Neuronal stem cell (in vitro differentiated cells): ENCODE measurements around the gene TDO2.

Experiments
- DNase-seq: peaks from one replicate; pipeline ENCODE4 v3.0.0-alpha.2; 2013; ENCODE audit warnings: low spot score
- H2AFZ ChIP-seq: one replicate; pipeline ENCODE4 v1.6.1; 2013; ENCODE audit warnings: mild to moderate bottlenecking, low read length, inconsistent platforms
- H2AK5ac ChIP-seq: 2 replicates; pipeline ENCODE4 v1.6.1; 2013; ENCODE audit warnings: low read depth, mild to moderate bottlenecking, inconsistent platforms, low read length, moderate library complexity, mixed read lengths
- H2BK120ac ChIP-seq: 2 replicates; pipeline ENCODE4 v1.6.1; 2013; ENCODE audit warnings: low read depth, mild to moderate bottlenecking, inconsistent platforms, low read length, moderate library complexity, mixed read lengths
- H2BK12ac ChIP-seq: one replicate; pipeline ENCODE4 v1.6.1; 2013; ENCODE audit warnings: low read length, inconsistent platforms
- H2BK15ac ChIP-seq: 2 replicates; pipeline ENCODE4 v1.6.1; 2013; ENCODE audit warnings: mild to moderate bottlenecking, low read length, inconsistent platforms, mixed read lengths
- H2BK5ac ChIP-seq: one replicate; pipeline ENCODE4 v1.6.1; 2013; ENCODE audit warnings: inconsistent platforms, mild to moderate bottlenecking, low read length, moderate library complexity
- H3K14ac ChIP-seq: one replicate; pipeline ENCODE4 v1.6.1; 2013; ENCODE audit warnings: low read length, inconsistent platforms
- H3K18ac ChIP-seq: 2 replicates; pipeline ENCODE4 v1.6.1; 2013; ENCODE audit warnings: low read length, inconsistent platforms
- H3K23ac ChIP-seq: 2 replicates; pipeline ENCODE4 v1.6.1; 2013; ENCODE audit warnings: low read depth, mild to moderate bottlenecking, mixed read lengths, low read length, inconsistent platforms; ENCODE audit not compliant: poor library complexity
- H3K27ac ChIP-seq: replicated peaks from 3 replicates; pipeline ENCODE4 v1.5.1; 2013; ENCODE audit warnings: low read length, inconsistent platforms
- H3K27me3 ChIP-seq, 3 experiments: 2 replicates each; pipeline ENCODE4 v1.6.1; 2013; ENCODE audit warnings: low read length in 3 of 3, mild to moderate bottlenecking in 2 of 3, inconsistent platforms in 1 of 3, low read depth in 1 of 3, mixed read lengths in 1 of 3, moderate library complexity in 1 of 3; ENCODE audit not compliant: control insufficient read depth in 3 of 3, insufficient read depth in 3 of 3
- H3K36me3 ChIP-seq, 2 donors: replicated peaks in 1 of 2; 2 replicates each; pipeline ENCODE4 v1.6.1; 2013; ENCODE audit warnings: low read length in 2 of 2; ENCODE audit not compliant: control insufficient read depth in 2 of 2, insufficient read depth in 2 of 2
- H3K4ac ChIP-seq: 2 replicates; pipeline ENCODE4 v1.6.1; 2013; ENCODE audit warnings: inconsistent platforms, mild to moderate bottlenecking, low read length, moderate library complexity
- H3K4me1 ChIP-seq, 2 donors: 1 replicate in 1 of 2; 2 replicates in 1 of 2; pipeline ENCODE4 v1.6.1; 2013; ENCODE audit warnings: low read length in 2 of 2, low read depth in 1 of 2; ENCODE audit not compliant: control insufficient read depth in 2 of 2, insufficient read depth in 1 of 2
- H3K4me2 ChIP-seq: one replicate; pipeline ENCODE4 v1.6.1; 2013; ENCODE audit warnings: mild to moderate bottlenecking, low read length, inconsistent platforms; ENCODE audit not compliant: insufficient read depth, poor library complexity, severe bottlenecking
- H3K4me3 ChIP-seq, 2 donors: 2 replicates each; pipeline ENCODE4 v1.5.1; 2013; ENCODE audit warnings: low read length in 2 of 2, mild to moderate bottlenecking in 2 of 2, inconsistent platforms in 1 of 2, moderate library complexity in 1 of 2
- H3K79me1 ChIP-seq: one replicate; pipeline ENCODE4 v1.6.1; 2013; ENCODE audit warnings: low read depth, mild to moderate bottlenecking, inconsistent platforms, low read length, moderate library complexity
- H3K9ac ChIP-seq: one replicate; pipeline ENCODE4 v1.6.1; 2013; ENCODE audit warnings: mild to moderate bottlenecking, low read depth, low read length, inconsistent platforms; ENCODE audit not compliant: poor library complexity
- H3K9me3 ChIP-seq, 2 donors: replicated peaks in 1 of 2; 2 replicates each; pipeline versions ENCODE3 to v1.6.1; 2013; ENCODE audit warnings: low read length in 2 of 2, mild to moderate bottlenecking in 2 of 2, inconsistent platforms in 1 of 2, low read depth in 1 of 2, mixed read lengths in 1 of 2, moderate library complexity in 1 of 2; ENCODE audit not compliant: control insufficient read depth in 2 of 2, insufficient read depth in 1 of 2
- H4K8ac ChIP-seq: one replicate; pipeline ENCODE4 v1.6.1; 2013; ENCODE audit warnings: low read depth, mild to moderate bottlenecking, inconsistent platforms, low read length, moderate library complexity
- H4K91ac ChIP-seq: one replicate; pipeline ENCODE4 v1.6.1; 2013; ENCODE audit warnings: low read length, low read depth, mild to moderate bottlenecking, inconsistent platforms; ENCODE audit not compliant: poor library complexity
- WGBS, 2 donors: extraction: QIAGEN DNeasy Blood & Tissue Kit; methylation state at CpG; one replicate each; pipeline ENCODE4 v1.1.7; 2013; ENCODE audit warnings: missing lambda C conversion rate in 2 of 2, mixed read lengths in 1 of 2; ENCODE audit not compliant: insufficient read length in 2 of 2, insufficient replicate concordance in 1 of 2; ENCODE audit errors: extremely low coverage in 2 of 2; 5-methylcytosine and 5-hydroxymethylcytosine counted together

TDO2 gene

GRCh38 chr4:155943605-155944291, 40.3 kb downstream of the TDO2 start:
- Histone ChIP-seq H3K4me2 (no peak overlapping the region), H2BK5ac (no peak overlapping the region), H3K23ac (no peak overlapping the region), H2BK12ac (no peak overlapping the region), H3K27ac (no peak overlapping the region), H3K4ac (no peak overlapping the region), H3K9ac (no peak overlapping the region), H3K79me1 (no peaks in the 10 kb centered on the region), H4K91ac (no peak overlapping the region), H2BK15ac (no peak overlapping the region), H3K9me3 (no peaks in the 10 kb centered on the region), H3K4me3 (no peak overlapping the region), H2AFZ (no peak overlapping the region), H3K4me1 (no peaks in the 10 kb centered on the region), H2BK120ac (no peak overlapping the region), H3K27me3 (no peaks in the 10 kb centered on the region), H3K18ac (no peak overlapping the region), H3K36me3 (no peaks in the 10 kb centered on the region), H3K14ac (no peak overlapping the region), H2AK5ac (no peak overlapping the region), H4K8ac (no peak overlapping the region)
- no peak for DNase-seq
- WGBS, 2 donors: no CpG with 5 or more reads among the region's 3 CpGs

- H2BK120ac ChIP-seq: no peak overlapping the region
- H2BK5ac ChIP-seq: no peak overlapping the region
- no peak overlapping the region for H3K9ac ChIP-seq
- no peaks in the 10 kb centered on the region for H3K4me1 ChIP-seq
- H4K8ac ChIP-seq: no peak overlapping the region
- H3K14ac ChIP-seq: no peak overlapping the region
- no CpG with 5 or more reads among the region's 1 CpG for WGBS, 2 donors
- H3K27me3 ChIP-seq: no peaks in the 10 kb centered on the region
- H3K9me3 ChIP-seq: no peaks in the 10 kb centered on the region
- no peak overlapping the region for H3K4me3 ChIP-seq
- H3K18ac ChIP-seq: no peak overlapping the region
- no peak overlapping the region for H2BK15ac ChIP-seq
- H3K4me2 ChIP-seq: no peak overlapping the region
- H2AK5ac ChIP-seq: no peak overlapping the region
- H4K91ac ChIP-seq: no peak overlapping the region
- H3K27ac ChIP-seq: no peak overlapping the region
- H3K23ac ChIP-seq: no peak overlapping the region
- no peak overlapping the region for H2BK12ac ChIP-seq
- H3K36me3 ChIP-seq: no peaks in the 10 kb centered on the region
- no peak overlapping the region for H3K4ac ChIP-seq
- no peaks in the 10 kb centered on the region for H3K79me1 ChIP-seq
- DNase-seq: no peak
- no peak overlapping the region for H2AFZ ChIP-seq
Measured at GRCh38 chr4:155944516-155944915, 41.0 kb downstream of the TDO2 start.

GRCh38 chr4:155946486-155946885, 43.0 kb downstream of the TDO2 start:
- Histone ChIP-seq H3K14ac (no peak overlapping the region), H3K27ac (no peak overlapping the region), H2BK15ac (no peak overlapping the region), H2BK120ac (no peak overlapping the region), H3K9me3 (no peaks in the 10 kb centered on the region), H3K79me1 (no peaks in the 10 kb centered on the region), H4K8ac (no peak overlapping the region), H4K91ac (no peak overlapping the region), H3K4me2 (no peak overlapping the region), H3K4me3 (no peak overlapping the region), H2AFZ (no peak overlapping the region), H3K36me3 (no peaks in the 10 kb centered on the region), H3K23ac (no peak overlapping the region), H2AK5ac (no peak overlapping the region), H3K27me3 (no peaks in the 10 kb centered on the region), H2BK5ac (no peak overlapping the region), H3K4me1 (no peaks in the 10 kb centered on the region), H2BK12ac (no peak overlapping the region), H3K9ac (no peak overlapping the region), H3K18ac (no peak overlapping the region), H3K4ac (no peak overlapping the region)
- WGBS, 2 donors: no CpG with 5 or more reads among the region's 4 CpGs
- DNase-seq: no peak

GRCh38 chr4:155948541-155948940, 45.0 kb downstream of the TDO2 start:
- Histone ChIP-seq H3K4me3 (no peak overlapping the region), H2BK5ac (no peak overlapping the region), H4K8ac (no peak overlapping the region), H3K18ac (no peak overlapping the region), H3K4ac (no peak overlapping the region), H4K91ac (no peak overlapping the region), H3K27ac (no peak overlapping the region), H3K9ac (no peak overlapping the region), H3K14ac (no peak overlapping the region), H2BK120ac (no peak overlapping the region), H3K4me2 (no peak overlapping the region), H2BK12ac (no peak overlapping the region), H2BK15ac (no peak overlapping the region), H3K27me3 (no peaks in the 10 kb centered on the region), H3K36me3 (no peaks in the 10 kb centered on the region), H2AK5ac (no peak overlapping the region), H2AFZ (no peak overlapping the region), H3K23ac (no peak overlapping the region), H3K4me1 (no peaks in the 10 kb centered on the region), H3K9me3 (no peaks in the 10 kb centered on the region), H3K79me1 (no peaks in the 10 kb centered on the region)
- DNase-seq: no peak
- no CpG with 5 or more reads among the region's 1 CpG for WGBS, 2 donors
